Loucy (cell line): ENCODE results near the gene EGR2.

ENCODE experiments used
- EZH2phosphoT487 ChIP-seq: fragments of 200-600 bp; IDR thresholded peaks from 2 replicates; pipeline ENCODE4 v1.6.1; 2018; ENCODE audit warnings: antibody characterized with exemption, mild to moderate bottlenecking, moderate library complexity, borderline replicate concordance
- TF ChIP-seq, protein P1 (sequence below): fragments of 200-600 bp; sonication (generic); conservative IDR thresholded peaks from 2 replicates; pipeline ENCODE4 v1.5.1; 2014; ENCODE audit warnings: mild to moderate bottlenecking, antibody characterized with exemption, low read length

GRCh38 chr10:62847433-62847832 lies 31.3 kb upstream of the EGR2 start:
- TF ChIP-seq, protein P1, sequence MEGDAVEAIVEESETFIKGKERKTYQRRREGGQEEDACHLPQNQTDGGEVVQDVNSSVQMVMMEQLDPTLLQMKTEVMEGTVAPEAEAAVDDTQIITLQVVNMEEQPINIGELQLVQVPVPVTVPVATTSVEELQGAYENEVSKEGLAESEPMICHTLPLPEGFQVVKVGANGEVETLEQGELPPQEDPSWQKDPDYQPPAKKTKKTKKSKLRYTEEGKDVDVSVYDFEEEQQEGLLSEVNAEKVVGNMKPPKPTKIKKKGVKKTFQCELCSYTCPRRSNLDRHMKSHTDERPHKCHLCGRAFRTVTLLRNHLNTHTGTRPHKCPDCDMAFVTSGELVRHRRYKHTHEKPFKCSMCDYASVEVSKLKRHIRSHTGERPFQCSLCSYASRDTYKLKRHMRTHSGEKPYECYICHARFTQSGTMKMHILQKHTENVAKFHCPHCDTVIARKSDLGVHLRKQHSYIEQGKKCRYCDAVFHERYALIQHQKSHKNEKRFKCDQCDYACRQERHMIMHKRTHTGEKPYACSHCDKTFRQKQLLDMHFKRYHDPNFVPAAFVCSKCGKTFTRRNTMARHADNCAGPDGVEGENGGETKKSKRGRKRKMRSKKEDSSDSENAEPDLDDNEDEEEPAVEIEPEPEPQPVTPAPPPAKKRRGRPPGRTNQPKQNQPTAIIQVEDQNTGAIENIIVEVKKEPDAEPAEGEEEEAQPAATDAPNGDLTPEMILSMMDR = no peak
- no peak for TF ChIP-seq EZH2phosphoT487
